Measurements from ENCODE around the gene PLCL1. TPM values are rescaled to one million over a fixed set of nuclear protein-coding genes. Genes with fewer than 3 reads are reported as not detected.

Gene PLCL1
- total RNA-seq, 1 experiment from 2014 or later: 0.07 TPM

DNA sequence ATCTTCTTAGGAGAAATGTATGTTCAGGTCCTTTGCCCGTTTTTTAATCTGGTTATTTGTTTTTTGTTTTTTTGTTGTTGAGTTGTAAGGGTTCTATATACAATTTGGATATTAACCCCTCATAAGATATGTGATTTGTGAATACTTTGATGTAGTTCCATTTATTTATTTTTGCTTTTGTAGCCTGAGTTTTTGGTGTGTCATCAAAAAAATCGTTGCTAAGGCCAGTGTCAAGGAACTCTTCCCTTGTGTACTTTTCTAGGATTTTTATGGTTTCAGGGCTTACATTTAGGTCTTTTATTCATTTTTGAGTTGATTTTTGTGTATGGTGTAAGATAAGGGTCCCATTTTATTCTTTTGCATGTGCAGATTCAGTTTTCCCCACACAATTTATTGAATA, 372.6 kb downstream of the PLCL1 start:
- BruUV-seq (replicated peaks): no TSS peak
- Histone ChIP-seq H3K4me2 (ENCODE audit: low read length) (no peak overlapping the region), H3K9ac (ENCODE audit: low read length) (no peak overlapping the region), H3K4me3 (replicated peaks in 1 of 2; ENCODE audit: low read depth in 1 of 2, low read length in 2 of 2) (no peak overlapping the region), H3K9me2 (ENCODE audit: insufficient read depth) (no peaks in the 10 kb centered on the region), H3K27me3 (ENCODE audit: insufficient read depth, low read length) (peaks cover 14% of the 10 kb centered on the region; the same call in 1 of the 2 replicates), H3K36me3 (ENCODE audit: control insufficient read depth in 1 of 2, insufficient read depth in 2 of 2, low read length in 2 of 2) (no peaks in the 10 kb centered on the region), H3K4me1 (ENCODE audit: control insufficient read depth in 1 of 2, insufficient read depth in 2 of 2, low read length in 2 of 2) (no peaks in the 10 kb centered on the region), H2AFZ (ENCODE audit: low read depth, low read length, poor library complexity, severe bottlenecking) (no peak overlapping the region), H4K20me1 (ENCODE audit: insufficient read depth) (no peaks in the 10 kb centered on the region; the same call in 1 of the 2 replicates), H3K79me2 (ENCODE audit: insufficient read depth, low read length) (no peaks in the 10 kb centered on the region), H3K27ac (ENCODE audit: low read depth, low read length) (no peak overlapping the region), H3K9me3 (ENCODE audit: control insufficient read depth in 1 of 2, insufficient read depth in 1 of 2, low read depth in 1 of 2, low read length in 2 of 2) (no peaks in the 10 kb centered on the region; a peak in 1 of 4 replicates)
- POLR2A ChIA-PET: no interaction called here
- intact Hi-C loops (cut with micrococcal nuclease): no loop called here
- DNase-seq (ENCODE audit: low read depth, low spot score): no peak
- TF ChIP-seq ELF1 (IDR thresholded peaks at IDR 0.05; ENCODE audit: borderline replicate concordance, low read depth) (no peak), FOSL1 (IDR thresholded peaks at IDR 0.05; ENCODE audit: low read depth) (no peak), CEBPB (IDR thresholded peaks at IDR 0.05; ENCODE audit: low read depth) (no peak), POLR2A (IDR thresholded peaks at IDR 0.05; ENCODE audit: borderline replicate concordance, extremely low read depth, insufficient read depth, insufficient read length) (no peak)
- TF ChIP-seq, protein P1, sequence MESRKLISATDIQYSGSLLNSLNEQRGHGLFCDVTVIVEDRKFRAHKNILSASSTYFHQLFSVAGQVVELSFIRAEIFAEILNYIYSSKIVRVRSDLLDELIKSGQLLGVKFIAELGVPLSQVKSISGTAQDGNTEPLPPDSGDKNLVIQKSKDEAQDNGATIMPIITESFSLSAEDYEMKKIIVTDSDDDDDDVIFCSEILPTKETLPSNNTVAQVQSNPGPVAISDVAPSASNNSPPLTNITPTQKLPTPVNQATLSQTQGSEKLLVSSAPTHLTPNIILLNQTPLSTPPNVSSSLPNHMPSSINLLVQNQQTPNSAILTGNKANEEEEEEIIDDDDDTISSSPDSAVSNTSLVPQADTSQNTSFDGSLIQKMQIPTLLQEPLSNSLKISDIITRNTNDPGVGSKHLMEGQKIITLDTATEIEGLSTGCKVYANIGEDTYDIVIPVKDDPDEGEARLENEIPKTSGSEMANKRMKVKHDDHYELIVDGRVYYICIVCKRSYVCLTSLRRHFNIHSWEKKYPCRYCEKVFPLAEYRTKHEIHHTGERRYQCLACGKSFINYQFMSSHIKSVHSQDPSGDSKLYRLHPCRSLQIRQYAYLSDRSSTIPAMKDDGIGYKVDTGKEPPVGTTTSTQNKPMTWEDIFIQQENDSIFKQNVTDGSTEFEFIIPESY (IDR thresholded peaks at IDR 0.05; ENCODE audit: extremely low read depth, insufficient replicate concordance, low read length): no peak
- TF ChIP-seq, protein P2, sequence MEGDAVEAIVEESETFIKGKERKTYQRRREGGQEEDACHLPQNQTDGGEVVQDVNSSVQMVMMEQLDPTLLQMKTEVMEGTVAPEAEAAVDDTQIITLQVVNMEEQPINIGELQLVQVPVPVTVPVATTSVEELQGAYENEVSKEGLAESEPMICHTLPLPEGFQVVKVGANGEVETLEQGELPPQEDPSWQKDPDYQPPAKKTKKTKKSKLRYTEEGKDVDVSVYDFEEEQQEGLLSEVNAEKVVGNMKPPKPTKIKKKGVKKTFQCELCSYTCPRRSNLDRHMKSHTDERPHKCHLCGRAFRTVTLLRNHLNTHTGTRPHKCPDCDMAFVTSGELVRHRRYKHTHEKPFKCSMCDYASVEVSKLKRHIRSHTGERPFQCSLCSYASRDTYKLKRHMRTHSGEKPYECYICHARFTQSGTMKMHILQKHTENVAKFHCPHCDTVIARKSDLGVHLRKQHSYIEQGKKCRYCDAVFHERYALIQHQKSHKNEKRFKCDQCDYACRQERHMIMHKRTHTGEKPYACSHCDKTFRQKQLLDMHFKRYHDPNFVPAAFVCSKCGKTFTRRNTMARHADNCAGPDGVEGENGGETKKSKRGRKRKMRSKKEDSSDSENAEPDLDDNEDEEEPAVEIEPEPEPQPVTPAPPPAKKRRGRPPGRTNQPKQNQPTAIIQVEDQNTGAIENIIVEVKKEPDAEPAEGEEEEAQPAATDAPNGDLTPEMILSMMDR (IDR thresholded peaks at IDR 0.05 in 2 of 3, conservative IDR thresholded peaks at IDR 0.05 in 1 of 3; ENCODE audit: borderline replicate concordance in 1 of 3, insufficient read depth in 1 of 3, low read depth in 2 of 3, low read length in 2 of 3): no peak
- CTCF ChIA-PET: no interaction called here
- no peak for ATAC-seq
- RAD21 ChIA-PET (ENCODE audit: low non-redundant PET in 1 of 2, low total read pairs in 2 of 2, uncharacterized antibody in 2 of 2, unreplicated experiment in 2 of 2): no interaction called here

Measured in HCT116 (cell line).